Heart right ventricle (tissue), 16 donors: ENCODE data around the gene ELK3. TPM values are rescaled to one million over a fixed set of nuclear protein-coding genes. Genes with fewer than 3 reads are reported as not detected.

ENCODE experiments used
- ATAC-seq, 8 donors: fragments of 200-7000 bp; cut with Tn5 transposase; one replicate each; pipeline ENCODE4 v1.9.1; 2020; ENCODE audit warnings: mild to moderate bottlenecking in 8 of 8, moderate library complexity in 8 of 8, moderate number of reproducible peaks in 1 of 8
- DNase-seq, 2 donors: peaks; one replicate each; pipeline ENCODE4 v3.0.0-alpha.2; 2020
- H3K27ac ChIP-seq, 10 donors: fragments of 200-600 bp; sonication (generic) in 2 of 10; one replicate each; pipeline versions ENCODE4 v1.5.0 to v1.8.0; 2020 to 2022; ENCODE audit warnings: mild to moderate bottlenecking in 3 of 10
- H3K27me3 ChIP-seq, 7 donors: fragments of 200-600 bp; one replicate each; pipeline ENCODE4 v1.8.0; 2021 to 2022; ENCODE audit warnings: mild to moderate bottlenecking in 2 of 7
- H3K36me3 ChIP-seq, 9 donors: fragments of 200-600 bp; sonication (generic) in 1 of 9; one replicate each; pipeline versions ENCODE4 v1.5.0 to v1.8.0; 2020 to 2022; ENCODE audit warnings: mild to moderate bottlenecking in 2 of 9
- H3K4me1 ChIP-seq, 9 donors: fragments of 200-600 bp; sonication (generic) in 1 of 9; one replicate each; pipeline versions ENCODE4 v1.5.0 to v1.8.0; 2020 to 2022; ENCODE audit warnings: mild to moderate bottlenecking in 4 of 9
- H3K4me3 ChIP-seq, 10 donors: fragments of 200-600 bp; sonication (generic) in 2 of 10; one replicate each; pipeline versions ENCODE4 v1.5.0 to v1.8.0; 2020 to 2022; ENCODE audit warnings: mild to moderate bottlenecking in 7 of 10, moderate library complexity in 2 of 10
- H3K9me3 ChIP-seq, 11 donors: fragments of 200-600 bp in 10 of 11; sonication (generic) in 2 of 11; one replicate each; pipeline versions ENCODE4 v1.5.0 to v1.8.0; 2013 to 2022; ENCODE audit warnings: mild to moderate bottlenecking in 2 of 11, control low read depth in 1 of 11, moderate library complexity in 1 of 11
- WGBS, 2 donors: extraction: QIAGEN DNeasy Blood & Tissue Kit; methylation state at CpG; one replicate each; pipeline ENCODE4 v1.1.7; 2013; ENCODE audit warnings: inconsistent platforms in 1 of 2; 5-methylcytosine and 5-hydroxymethylcytosine counted together
- intact Hi-C, 10 donors: fragments of 100-400 bp; cut with DNase I; formaldehyde crosslinking; loops; one replicate each; pipeline versions ENCODE4 v1.11.1 to v1.14.2; 2022
- polyA plus RNA-seq, 2 donors: library from polyadenylated mRNA; stranded (reverse); fragments of 200-250 nt; gene quantifications; one replicate each; pipeline ENCODE4 v1.2.3, GENCODE V29; 2013
- total RNA-seq, 10 donors: library from RNA; stranded (reverse); fragmentation: NEBNext Ultra II Directional in 3 of 10; extraction: Animal tissue kit (Norgen Biotek cat#: 25700) in 3 of 10; gene quantifications; one replicate each; pipeline versions ENCODE4 v1.2.1 to v1.2.4, GENCODE V29; 2021 to 2023
- TF ChIP-seq, protein P1 (sequence below), 9 donors: fragments of 200-600 bp; sonication (generic) in 2 of 9; IDR thresholded peaks; one replicate each; pipeline versions ENCODE4 v1.5.0 to v1.8.0; 2021 to 2022; ENCODE audit warnings: antibody characterized with exemption in 9 of 9, mild to moderate bottlenecking in 5 of 9, moderate library complexity in 1 of 9
- donor health status: Arrhythmogenic right ventricular cardiomyopathy.
- donor health status: ischemic (EF 13 %, LVEDD 7.1; RV severe dilation, severe dysfunction).
- donor health status: healthy with polysubstance abuse.
- donor health status: DM: no; HTN: yes; CAD: no.
- donor health status: DM: no; HTN: no; CAD: no.
- donor health status: ischemic (EF 25% LVEDD 6.9; RV normal size, moderate dysfunction).
- donor health status: ischemic (EF 25% LVEDD 5.7; RV mildly dilated, moderate dysfunction).
- donor health status: healthy.
- donor health status: DM: yes; HTN: yes; CAD: no.
- donor health status: Ischemic cardiomyopathy.
- donor health status: ischemic (EF 35%, LVEDD 5.7; RV mildly dilated, moderate dysfunction).
- donor health status: nonischemic (EF 11% LVEDD 7.7; RV severe dilation, severe dysfunction).
- donor health status: DM: yes; HTN: yes; CAD: no.
- donor health status: PGD.
- donor health status: ischemic (EF 29% LVEDD 5.4; RV normal size, mild dysfunction).
- donor health status: nonischemic (EF 23%, LVEDD 6.1; RV moderate dilation, normal function).

ELK3 gene
- total and polyA plus RNA-seq, 12 donors, result 6.6 to 33.0 (median 21.4) TPM

DNA sequence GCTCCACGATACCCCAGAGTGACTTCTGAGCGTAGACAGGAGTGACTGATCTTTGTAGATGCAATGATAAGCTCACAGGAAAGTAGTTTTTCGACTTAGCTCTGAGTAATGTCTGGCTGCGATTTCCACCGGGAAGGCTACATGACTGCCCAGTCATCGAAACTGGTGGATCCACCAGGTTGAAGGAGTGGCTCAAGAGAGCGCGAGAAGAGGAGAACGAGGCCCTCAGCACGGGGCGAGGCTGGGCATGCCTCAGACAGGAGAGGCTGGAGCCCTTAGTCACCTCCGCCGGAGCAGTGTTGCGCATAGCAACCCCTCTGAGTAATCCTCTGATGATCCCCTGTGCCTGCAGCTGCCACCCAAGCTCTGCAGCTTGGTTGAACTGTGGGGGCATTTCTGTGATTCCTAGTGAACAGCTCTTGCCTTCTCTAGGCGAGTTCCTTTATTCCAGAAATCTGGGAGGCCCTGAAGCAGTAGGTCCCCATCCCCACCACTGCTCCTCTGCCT, 25.6 kb downstream of the ELK3 start:
- DNase-seq (no peak), ATAC-seq (peak in 4 of 8 donors; percentile 10 to 57 (median 23))
- H3K4me1 ChIP-seq, result peaks cover 0 to 95% (median 68%) of the 10 kb centered on the region in 9 donors
- TF ChIP-seq, protein P1, sequence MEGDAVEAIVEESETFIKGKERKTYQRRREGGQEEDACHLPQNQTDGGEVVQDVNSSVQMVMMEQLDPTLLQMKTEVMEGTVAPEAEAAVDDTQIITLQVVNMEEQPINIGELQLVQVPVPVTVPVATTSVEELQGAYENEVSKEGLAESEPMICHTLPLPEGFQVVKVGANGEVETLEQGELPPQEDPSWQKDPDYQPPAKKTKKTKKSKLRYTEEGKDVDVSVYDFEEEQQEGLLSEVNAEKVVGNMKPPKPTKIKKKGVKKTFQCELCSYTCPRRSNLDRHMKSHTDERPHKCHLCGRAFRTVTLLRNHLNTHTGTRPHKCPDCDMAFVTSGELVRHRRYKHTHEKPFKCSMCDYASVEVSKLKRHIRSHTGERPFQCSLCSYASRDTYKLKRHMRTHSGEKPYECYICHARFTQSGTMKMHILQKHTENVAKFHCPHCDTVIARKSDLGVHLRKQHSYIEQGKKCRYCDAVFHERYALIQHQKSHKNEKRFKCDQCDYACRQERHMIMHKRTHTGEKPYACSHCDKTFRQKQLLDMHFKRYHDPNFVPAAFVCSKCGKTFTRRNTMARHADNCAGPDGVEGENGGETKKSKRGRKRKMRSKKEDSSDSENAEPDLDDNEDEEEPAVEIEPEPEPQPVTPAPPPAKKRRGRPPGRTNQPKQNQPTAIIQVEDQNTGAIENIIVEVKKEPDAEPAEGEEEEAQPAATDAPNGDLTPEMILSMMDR (IDR thresholded peaks at IDR 0.05), result no peak
- peak overlapping the region in 4 of 10 donors; percentile 8 to 60 (median 30) for H3K27ac ChIP-seq
- H3K36me3 ChIP-seq, result peaks cover 0 to 56% (median 0%) of the 10 kb centered on the region in 9 donors
- H3K4me3 ChIP-seq, result no peak overlapping the region
- H3K27me3 ChIP-seq, result no peaks in the 10 kb centered on the region
- 65 to 71% methylated on average over 15 of the region's 15 CpGs for WGBS, 2 donors
- H3K9me3 ChIP-seq, result no peaks in the 10 kb centered on the region
- intact Hi-C loops, result loop anchor here in 8 of 10 donors (5.0 to 10.0 kb wide), 6 partner anchors 157 to 298 kb away; partner anchors contain the start of gene CDK17 (in 1 of the 8)

DNA sequence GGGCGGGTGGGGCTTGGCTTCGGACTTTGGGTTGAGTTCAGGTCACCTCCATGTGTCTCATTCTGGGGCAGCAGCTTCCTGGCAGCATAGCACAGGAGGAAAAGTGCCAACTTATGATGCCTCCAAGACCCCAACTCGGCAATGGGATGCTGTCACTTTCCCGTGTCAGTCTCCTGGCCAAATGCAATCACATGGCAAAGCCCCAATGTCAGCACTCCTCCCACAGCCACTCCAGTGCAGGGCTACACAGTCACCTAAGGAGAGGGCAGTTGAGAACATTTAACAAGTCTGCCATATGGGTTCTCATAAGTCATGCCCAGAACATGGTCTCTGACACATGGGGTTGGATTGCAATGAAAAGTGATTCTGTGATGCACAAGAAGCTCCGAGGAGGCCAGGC, 26.7 kb downstream of the ELK3 start:
- no peak overlapping the region for H3K4me3 ChIP-seq
- no peaks in the 10 kb centered on the region for H3K27me3 ChIP-seq
- WGBS, 2 donors, result 32 to 46% methylated on average over 5 of the region's 5 CpGs
- peak overlapping the region in 5 of 10 donors; percentile 15 to 65 (median 43) for H3K27ac ChIP-seq
- no peaks in the 10 kb centered on the region for H3K9me3 ChIP-seq
- intact Hi-C loops, result loop anchor here in 2 of 10 donors (5.0 to 10.0 kb wide), 2 partner anchors 181 to 294 kb away; partner anchors contain the start of gene CDK17 (in 1 of the 2)
- H3K4me1 ChIP-seq, result peaks cover 0 to 95% (median 68%) of the 10 kb centered on the region in 9 donors
- DNase-seq (peak; percentile 71 to 85), ATAC-seq (peak; percentile 76 to 96 (median 84))
- TF ChIP-seq, protein P1 (IDR thresholded peaks at IDR 0.05), result no peak
- H3K36me3 ChIP-seq, result peaks cover 0 to 61% (median 0%) of the 10 kb centered on the region in 9 donors

DNA sequence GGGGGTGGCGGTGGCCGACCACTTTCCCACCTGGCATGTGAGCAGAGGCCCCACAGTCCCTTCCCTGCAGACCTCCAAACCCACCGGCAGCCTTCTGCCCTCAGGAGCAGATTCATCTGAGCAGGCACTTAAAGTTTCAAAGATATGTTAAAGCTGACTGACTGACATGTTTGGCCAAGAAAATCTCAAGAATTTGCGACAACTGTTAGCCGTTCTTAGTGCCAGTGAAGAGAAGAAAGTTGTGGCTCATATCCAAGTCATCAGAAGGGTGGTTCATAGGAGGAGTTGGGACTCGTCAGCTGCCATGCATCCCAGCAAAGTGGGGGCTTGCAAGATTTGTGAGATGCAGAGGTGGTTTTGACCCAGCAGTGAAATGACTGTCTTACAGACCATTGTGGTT, 27.2 kb downstream of the ELK3 start:
- ATAC-seq (peak in 2 of 8 donors; percentile 4), DNase-seq (no peak)
- intact Hi-C loops, result loop anchor here in 2 of 10 donors (5.0 to 10.0 kb wide), 2 partner anchors 181 to 293 kb away; partner anchors contain the start of gene CDK17 (in 1 of the 2)
- Histone ChIP-seq H3K27ac (peak overlapping the region in 5 of 10 donors; percentile 15 to 65 (median 43)), H3K4me1 (peaks cover 0 to 95% (median 66%) of the 10 kb centered on the region in 9 donors), H3K4me3 (no peak overlapping the region), H3K9me3 (no peaks in the 10 kb centered on the region), H3K27me3 (no peaks in the 10 kb centered on the region), H3K36me3 (peaks cover 0 to 61% (median 0%) of the 10 kb centered on the region in 9 donors)
- 34 to 52% methylated on average over 6 of the region's 6 CpGs for WGBS, 2 donors
- TF ChIP-seq, protein P1 (IDR thresholded peaks at IDR 0.05), result no peak

- Histone ChIP-seq H3K36me3 (peaks cover 0 to 63% (median 0%) of the 10 kb centered on the region in 9 donors), H3K27ac (peak overlapping the region in 7 of 10 donors; percentile 10 to 67 (median 40)), H3K9me3 (no peaks in the 10 kb centered on the region), H3K27me3 (no peaks in the 10 kb centered on the region), H3K4me3 (no peak overlapping the region), H3K4me1 (peaks cover 0 to 91% (median 58%) of the 10 kb centered on the region in 9 donors)
- intact Hi-C loops, result loop anchor here in 2 of 10 donors (5.0 to 10.0 kb wide), 2 partner anchors 179 to 291 kb away; partner anchors contain the start of gene CDK17 (in 1 of the 2)
- no peak for ATAC-seq
- WGBS, 2 donors, result 68 to 72% methylated on average over 16 of the region's 16 CpGs
- DNase-seq, result no peak
- TF ChIP-seq, protein P1 (IDR thresholded peaks at IDR 0.05), result no peak
These were observed 29.4 kb downstream of the ELK3 start for GRCh38 chr12:96223411-96224218.
